WTC11 (cell line): Measurements from ENCODE around the gene PDIK1L. TPM values are rescaled to one million over a fixed set of nuclear protein-coding genes. Genes with fewer than 3 reads are reported as not detected.
A peak's percentile ranks its signal among the peaks of the same experiment; 100 is the strongest.

Experiments used
- ATAC-seq: fragments of 200-7000 bp; cut with Tn5 transposase; 2 replicates; pipeline ENCODE4 v1.10.0; 2021; ENCODE audit warnings: mild to moderate bottlenecking, moderate library complexity
- CTCF ChIA-PET: fragments of 300-600 bp; sonication (Branson Sonifier 250); formaldehyde crosslinking; loops from one replicate; lab custom pipeline; 2021; ENCODE audit warnings: antibody characterized with exemption; lab: Charles Lee
- POLR2A ChIA-PET: fragments of 350-600 bp; sonication (Branson Sonifier 250); formaldehyde crosslinking; loops from one replicate; lab custom pipeline; 2021; ENCODE audit warnings: antibody characterized with exemption; lab: Charles Lee
- DNase-seq: peaks from one replicate; pipeline ENCODE4 v3.0.0; 2021; ENCODE audit warnings: low spot score
- H3K27ac Mint-ChIP-seq: 2 replicates; pipeline ENCODE4 v1.8.0; 2021; ENCODE audit warnings: mixed read lengths
- H3K27me3 Mint-ChIP-seq: 2 replicates; pipeline ENCODE4 v1.8.0; 2021; ENCODE audit warnings: low read depth, mild to moderate bottlenecking, moderate library complexity, mixed read lengths
- H3K36me3 Mint-ChIP-seq: 2 replicates; pipeline ENCODE4 v1.8.0; 2021; ENCODE audit warnings: mixed read lengths
- H3K4me1 Mint-ChIP-seq: 2 replicates; pipeline ENCODE4 v1.8.0; 2022; ENCODE audit warnings: mixed read lengths
- H3K4me3 Mint-ChIP-seq: 2 replicates; pipeline ENCODE4 v1.8.0; 2021; ENCODE audit warnings: mild to moderate bottlenecking, moderate library complexity, mixed read lengths
- H3K9me3 Mint-ChIP-seq: 2 replicates; pipeline ENCODE4 v1.8.0; 2021; ENCODE audit warnings: mixed read lengths
- ATF1 ChIP-seq: sonication (generic); formaldehyde crosslinking; IDR thresholded peaks from 2 replicates; pipeline ENCODE4 v1.8.1; 2023; ENCODE audit warnings: mild to moderate bottlenecking, moderate library complexity, missing genetic modification reagents
- ELF4 ChIP-seq: sonication (generic); formaldehyde crosslinking; IDR thresholded peaks from 2 replicates; pipeline ENCODE4 v1.8.1; 2022; ENCODE audit warnings: low read depth, mild to moderate bottlenecking, moderate library complexity, missing genetic modification reagents
- ESRRA ChIP-seq: sonication (generic); formaldehyde crosslinking; IDR thresholded peaks from 2 replicates; pipeline ENCODE4 v1.8.1; 2022; ENCODE audit warnings: mild to moderate bottlenecking, missing genetic modification reagents, borderline replicate concordance
- ETV6 ChIP-seq: sonication (generic); formaldehyde crosslinking; IDR thresholded peaks from 2 replicates; pipeline ENCODE4 v1.8.1; 2022; ENCODE audit warnings: mild to moderate bottlenecking, missing genetic modification reagents
- IRF2 ChIP-seq: sonication (generic); formaldehyde crosslinking; IDR thresholded peaks from 2 replicates; pipeline ENCODE4 v1.8.0; 2022; ENCODE audit warnings: low read depth, missing genetic modification reagents, borderline replicate concordance
- KAT7 ChIP-seq: sonication (generic); formaldehyde crosslinking; IDR thresholded peaks from 2 replicates; pipeline ENCODE4 v1.8.1; 2023; ENCODE audit warnings: missing genetic modification reagents, mild to moderate bottlenecking, borderline replicate concordance
- MYBL2 ChIP-seq: sonication (generic); formaldehyde crosslinking; IDR thresholded peaks from 2 replicates; pipeline ENCODE4 v1.8.1; 2023; ENCODE audit warnings: mild to moderate bottlenecking, moderate library complexity, missing genetic modification reagents
- NR2C2 ChIP-seq: sonication (generic); formaldehyde crosslinking; IDR thresholded peaks from 2 replicates; pipeline ENCODE4 v1.8.0; 2022; ENCODE audit warnings: mild to moderate bottlenecking, missing genetic modification reagents
- NR3C1 ChIP-seq: sonication (generic); formaldehyde crosslinking; conservative IDR thresholded peaks from 2 replicates; pipeline ENCODE4 v1.8.1; 2023; ENCODE audit warnings: low read depth, mild to moderate bottlenecking, missing genetic modification reagents
- TCF7 ChIP-seq: sonication (generic); formaldehyde crosslinking; IDR thresholded peaks from 2 replicates; pipeline ENCODE4 v1.8.0; 2022; ENCODE audit warnings: mild to moderate bottlenecking, low read depth, missing genetic modification reagents, moderate library complexity
- TP53 ChIP-seq: sonication (generic); formaldehyde crosslinking; IDR thresholded peaks from 2 replicates; pipeline ENCODE4 v1.8.1; 2023; ENCODE audit warnings: mild to moderate bottlenecking, missing genetic modification reagents
- total RNA-seq: library from RNA; stranded (reverse); gene quantifications from 3 replicates; pipeline ENCODE4 v1.2.3, GENCODE V29; 2021
- TF ChIP-seq, protein P1 (sequence below): sonication (generic); formaldehyde crosslinking; IDR thresholded peaks from 2 replicates; pipeline ENCODE4 v1.8.1; 2023; ENCODE audit warnings: mild to moderate bottlenecking, missing genetic modification reagents, borderline replicate concordance
- TF ChIP-seq, protein P2 (sequence below): sonication (generic); formaldehyde crosslinking; IDR thresholded peaks from 2 replicates; pipeline ENCODE4 v1.8.0; 2022; ENCODE audit warnings: mild to moderate bottlenecking, missing genetic modification reagents
- TF ChIP-seq, protein P3 (sequence below): sonication (generic); formaldehyde crosslinking; conservative IDR thresholded peaks from 2 replicates; pipeline ENCODE4 v1.8.1; 2023; ENCODE audit warnings: mild to moderate bottlenecking, low read depth, missing genetic modification reagents, moderate library complexity
- TF ChIP-seq, protein P4 (sequence below): sonication (generic); formaldehyde crosslinking; conservative IDR thresholded peaks from 2 replicates; pipeline ENCODE4 v1.8.1; 2022; ENCODE audit warnings: mild to moderate bottlenecking, missing genetic modification reagents
- TF ChIP-seq, protein P5 (sequence below): fragments of 250-450 bp; sonication (Bioruptor Pico); IDR thresholded peaks from 2 replicates; pipeline ENCODE4 v1.9.0; 2021; ENCODE audit warnings: mild to moderate bottlenecking, borderline replicate concordance
- TF ChIP-seq, protein P6 (sequence below): fragments of 250-450 bp; sonication (Bioruptor Pico); IDR thresholded peaks from 2 replicates; pipeline ENCODE4 v1.9.0; 2021; ENCODE audit warnings: mild to moderate bottlenecking
- TF ChIP-seq, protein P7 (sequence below): sonication (generic); formaldehyde crosslinking; IDR thresholded peaks from 2 replicates; pipeline ENCODE4 v1.8.0; 2022; ENCODE audit warnings: mild to moderate bottlenecking, missing genetic modification reagents

The PDIK1L gene
- total RNA-seq, 1 experiment from 2014 or later = 5.5 TPM

DNA sequence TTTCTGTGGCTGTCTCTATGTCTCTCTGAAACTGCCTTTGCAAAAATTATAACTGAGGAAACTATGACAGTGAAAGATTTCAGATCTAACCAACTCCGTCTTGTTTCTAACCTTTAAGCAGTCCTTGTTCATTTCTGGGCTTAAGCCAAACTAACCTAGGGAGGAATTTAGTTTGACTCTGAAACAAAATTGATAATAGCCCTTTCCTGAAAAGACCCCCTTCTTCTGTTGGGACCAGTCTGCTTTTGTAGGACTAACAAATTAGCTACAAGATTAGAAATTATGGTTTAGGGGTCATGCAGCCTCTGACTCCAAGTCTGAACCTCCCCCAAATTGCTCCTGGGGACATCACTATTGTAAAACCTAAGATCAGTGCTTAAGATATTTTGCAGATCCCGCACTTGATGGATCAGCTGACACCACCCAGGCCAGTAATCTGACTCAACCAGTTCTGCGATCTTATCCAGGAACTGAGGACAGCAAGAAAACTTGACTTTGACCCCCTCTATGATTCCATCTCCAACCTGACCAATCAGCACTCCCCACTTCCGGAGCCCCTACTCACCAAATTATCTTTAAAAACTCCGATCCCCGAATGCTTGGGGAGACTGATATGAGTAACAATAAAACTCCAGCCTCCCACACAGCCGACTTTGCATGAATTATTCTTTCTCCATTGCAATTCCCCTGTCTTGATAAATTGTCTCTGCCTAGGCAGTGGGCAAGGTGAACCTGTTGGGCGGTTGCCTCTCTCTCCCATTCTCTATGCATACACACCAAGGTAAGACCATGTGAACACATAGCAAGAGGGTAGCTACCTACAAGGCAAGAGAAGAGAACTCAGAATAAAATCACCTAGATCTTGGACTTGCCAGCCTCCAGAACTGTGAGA, 33.1 kb upstream of the PDIK1L start:
- H3K27me3 Mint-ChIP-seq = no peaks in the 10 kb centered on the region; the same call in 1 of the 2 replicates
- peak; percentile 26; the same call in 1 of the 2 replicates for ATAC-seq
- no peaks in the 10 kb centered on the region for H3K36me3 Mint-ChIP-seq
- no peak overlapping the region for H3K4me3 Mint-ChIP-seq
- no peak for DNase-seq
- peaks cover 14% of the 10 kb centered on the region for H3K4me1 Mint-ChIP-seq
- H3K27ac Mint-ChIP-seq = no peak overlapping the region
- ChIA-PET POLR2A (no interaction called here), CTCF (interaction anchor here (1.0 to 1.7 kb wide), 3 partner anchors 43 to 66 kb away, joined by 4 to 7 read pairs (median 4); no protein-coding TSS in a partner anchor)
- no peaks in the 10 kb centered on the region for H3K9me3 Mint-ChIP-seq
- TF ChIP-seq KAT7 (CRISPR knock-in tag) = no peak
- TF ChIP-seq ELF4 (CRISPR knock-in tag) = no peak
- TF ChIP-seq ESRRA (CRISPR knock-in tag) = no peak
- TF ChIP-seq, protein P1, sequence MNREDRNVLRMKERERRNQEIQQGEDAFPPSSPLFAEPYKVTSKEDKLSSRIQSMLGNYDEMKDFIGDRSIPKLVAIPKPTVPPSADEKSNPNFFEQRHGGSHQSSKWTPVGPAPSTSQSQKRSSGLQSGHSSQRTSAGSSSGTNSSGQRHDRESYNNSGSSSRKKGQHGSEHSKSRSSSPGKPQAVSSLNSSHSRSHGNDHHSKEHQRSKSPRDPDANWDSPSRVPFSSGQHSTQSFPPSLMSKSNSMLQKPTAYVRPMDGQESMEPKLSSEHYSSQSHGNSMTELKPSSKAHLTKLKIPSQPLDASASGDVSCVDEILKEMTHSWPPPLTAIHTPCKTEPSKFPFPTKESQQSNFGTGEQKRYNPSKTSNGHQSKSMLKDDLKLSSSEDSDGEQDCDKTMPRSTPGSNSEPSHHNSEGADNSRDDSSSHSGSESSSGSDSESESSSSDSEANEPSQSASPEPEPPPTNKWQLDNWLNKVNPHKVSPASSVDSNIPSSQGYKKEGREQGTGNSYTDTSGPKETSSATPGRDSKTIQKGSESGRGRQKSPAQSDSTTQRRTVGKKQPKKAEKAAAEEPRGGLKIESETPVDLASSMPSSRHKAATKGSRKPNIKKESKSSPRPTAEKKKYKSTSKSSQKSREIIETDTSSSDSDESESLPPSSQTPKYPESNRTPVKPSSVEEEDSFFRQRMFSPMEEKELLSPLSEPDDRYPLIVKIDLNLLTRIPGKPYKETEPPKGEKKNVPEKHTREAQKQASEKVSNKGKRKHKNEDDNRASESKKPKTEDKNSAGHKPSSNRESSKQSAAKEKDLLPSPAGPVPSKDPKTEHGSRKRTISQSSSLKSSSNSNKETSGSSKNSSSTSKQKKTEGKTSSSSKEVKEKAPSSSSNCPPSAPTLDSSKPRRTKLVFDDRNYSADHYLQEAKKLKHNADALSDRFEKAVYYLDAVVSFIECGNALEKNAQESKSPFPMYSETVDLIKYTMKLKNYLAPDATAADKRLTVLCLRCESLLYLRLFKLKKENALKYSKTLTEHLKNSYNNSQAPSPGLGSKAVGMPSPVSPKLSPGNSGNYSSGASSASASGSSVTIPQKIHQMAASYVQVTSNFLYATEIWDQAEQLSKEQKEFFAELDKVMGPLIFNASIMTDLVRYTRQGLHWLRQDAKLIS (CRISPR knock-in tag) = no peak
- TF ChIP-seq ETV6 (CRISPR knock-in tag) = no peak
- TF ChIP-seq, protein P2, sequence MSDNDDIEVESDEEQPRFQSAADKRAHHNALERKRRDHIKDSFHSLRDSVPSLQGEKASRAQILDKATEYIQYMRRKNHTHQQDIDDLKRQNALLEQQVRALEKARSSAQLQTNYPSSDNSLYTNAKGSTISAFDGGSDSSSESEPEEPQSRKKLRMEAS (CRISPR knock-in tag) = no peak
- no peak for TF ChIP-seq NR2C2 (CRISPR knock-in tag)
- TF ChIP-seq, protein P3, sequence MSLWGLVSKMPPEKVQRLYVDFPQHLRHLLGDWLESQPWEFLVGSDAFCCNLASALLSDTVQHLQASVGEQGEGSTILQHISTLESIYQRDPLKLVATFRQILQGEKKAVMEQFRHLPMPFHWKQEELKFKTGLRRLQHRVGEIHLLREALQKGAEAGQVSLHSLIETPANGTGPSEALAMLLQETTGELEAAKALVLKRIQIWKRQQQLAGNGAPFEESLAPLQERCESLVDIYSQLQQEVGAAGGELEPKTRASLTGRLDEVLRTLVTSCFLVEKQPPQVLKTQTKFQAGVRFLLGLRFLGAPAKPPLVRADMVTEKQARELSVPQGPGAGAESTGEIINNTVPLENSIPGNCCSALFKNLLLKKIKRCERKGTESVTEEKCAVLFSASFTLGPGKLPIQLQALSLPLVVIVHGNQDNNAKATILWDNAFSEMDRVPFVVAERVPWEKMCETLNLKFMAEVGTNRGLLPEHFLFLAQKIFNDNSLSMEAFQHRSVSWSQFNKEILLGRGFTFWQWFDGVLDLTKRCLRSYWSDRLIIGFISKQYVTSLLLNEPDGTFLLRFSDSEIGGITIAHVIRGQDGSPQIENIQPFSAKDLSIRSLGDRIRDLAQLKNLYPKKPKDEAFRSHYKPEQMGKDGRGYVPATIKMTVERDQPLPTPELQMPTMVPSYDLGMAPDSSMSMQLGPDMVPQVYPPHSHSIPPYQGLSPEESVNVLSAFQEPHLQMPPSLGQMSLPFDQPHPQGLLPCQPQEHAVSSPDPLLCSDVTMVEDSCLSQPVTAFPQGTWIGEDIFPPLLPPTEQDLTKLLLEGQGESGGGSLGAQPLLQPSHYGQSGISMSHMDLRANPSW = no peak
- TF ChIP-seq, protein P4, sequence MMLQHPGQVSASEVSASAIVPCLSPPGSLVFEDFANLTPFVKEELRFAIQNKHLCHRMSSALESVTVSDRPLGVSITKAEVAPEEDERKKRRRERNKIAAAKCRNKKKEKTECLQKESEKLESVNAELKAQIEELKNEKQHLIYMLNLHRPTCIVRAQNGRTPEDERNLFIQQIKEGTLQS (CRISPR knock-in tag) = no peak
- TF ChIP-seq, protein P5, sequence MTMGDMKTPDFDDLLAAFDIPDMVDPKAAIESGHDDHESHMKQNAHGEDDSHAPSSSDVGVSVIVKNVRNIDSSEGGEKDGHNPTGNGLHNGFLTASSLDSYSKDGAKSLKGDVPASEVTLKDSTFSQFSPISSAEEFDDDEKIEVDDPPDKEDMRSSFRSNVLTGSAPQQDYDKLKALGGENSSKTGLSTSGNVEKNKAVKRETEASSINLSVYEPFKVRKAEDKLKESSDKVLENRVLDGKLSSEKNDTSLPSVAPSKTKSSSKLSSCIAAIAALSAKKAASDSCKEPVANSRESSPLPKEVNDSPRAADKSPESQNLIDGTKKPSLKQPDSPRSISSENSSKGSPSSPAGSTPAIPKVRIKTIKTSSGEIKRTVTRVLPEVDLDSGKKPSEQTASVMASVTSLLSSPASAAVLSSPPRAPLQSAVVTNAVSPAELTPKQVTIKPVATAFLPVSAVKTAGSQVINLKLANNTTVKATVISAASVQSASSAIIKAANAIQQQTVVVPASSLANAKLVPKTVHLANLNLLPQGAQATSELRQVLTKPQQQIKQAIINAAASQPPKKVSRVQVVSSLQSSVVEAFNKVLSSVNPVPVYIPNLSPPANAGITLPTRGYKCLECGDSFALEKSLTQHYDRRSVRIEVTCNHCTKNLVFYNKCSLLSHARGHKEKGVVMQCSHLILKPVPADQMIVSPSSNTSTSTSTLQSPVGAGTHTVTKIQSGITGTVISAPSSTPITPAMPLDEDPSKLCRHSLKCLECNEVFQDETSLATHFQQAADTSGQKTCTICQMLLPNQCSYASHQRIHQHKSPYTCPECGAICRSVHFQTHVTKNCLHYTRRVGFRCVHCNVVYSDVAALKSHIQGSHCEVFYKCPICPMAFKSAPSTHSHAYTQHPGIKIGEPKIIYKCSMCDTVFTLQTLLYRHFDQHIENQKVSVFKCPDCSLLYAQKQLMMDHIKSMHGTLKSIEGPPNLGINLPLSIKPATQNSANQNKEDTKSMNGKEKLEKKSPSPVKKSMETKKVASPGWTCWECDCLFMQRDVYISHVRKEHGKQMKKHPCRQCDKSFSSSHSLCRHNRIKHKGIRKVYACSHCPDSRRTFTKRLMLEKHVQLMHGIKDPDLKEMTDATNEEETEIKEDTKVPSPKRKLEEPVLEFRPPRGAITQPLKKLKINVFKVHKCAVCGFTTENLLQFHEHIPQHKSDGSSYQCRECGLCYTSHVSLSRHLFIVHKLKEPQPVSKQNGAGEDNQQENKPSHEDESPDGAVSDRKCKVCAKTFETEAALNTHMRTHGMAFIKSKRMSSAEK (CRISPR knock-in tag) = no peak
- TF ChIP-seq NR3C1 (CRISPR knock-in tag) = no peak
- TF ChIP-seq, protein P6, sequence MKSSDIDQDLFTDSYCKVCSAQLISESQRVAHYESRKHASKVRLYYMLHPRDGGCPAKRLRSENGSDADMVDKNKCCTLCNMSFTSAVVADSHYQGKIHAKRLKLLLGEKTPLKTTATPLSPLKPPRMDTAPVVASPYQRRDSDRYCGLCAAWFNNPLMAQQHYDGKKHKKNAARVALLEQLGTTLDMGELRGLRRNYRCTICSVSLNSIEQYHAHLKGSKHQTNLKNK = no peak
- no peak for TF ChIP-seq TCF7 (CRISPR knock-in tag)
- TF ChIP-seq TP53 (CRISPR knock-in tag) = no peak
- TF ChIP-seq, protein P7, sequence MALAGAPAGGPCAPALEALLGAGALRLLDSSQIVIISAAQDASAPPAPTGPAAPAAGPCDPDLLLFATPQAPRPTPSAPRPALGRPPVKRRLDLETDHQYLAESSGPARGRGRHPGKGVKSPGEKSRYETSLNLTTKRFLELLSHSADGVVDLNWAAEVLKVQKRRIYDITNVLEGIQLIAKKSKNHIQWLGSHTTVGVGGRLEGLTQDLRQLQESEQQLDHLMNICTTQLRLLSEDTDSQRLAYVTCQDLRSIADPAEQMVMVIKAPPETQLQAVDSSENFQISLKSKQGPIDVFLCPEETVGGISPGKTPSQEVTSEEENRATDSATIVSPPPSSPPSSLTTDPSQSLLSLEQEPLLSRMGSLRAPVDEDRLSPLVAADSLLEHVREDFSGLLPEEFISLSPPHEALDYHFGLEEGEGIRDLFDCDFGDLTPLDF (CRISPR knock-in tag) = no peak
- no peak for TF ChIP-seq IRF2 (CRISPR knock-in tag)
- no peak for TF ChIP-seq MYBL2 (CRISPR knock-in tag)
- TF ChIP-seq ATF1 = no peak
